Ovary (tissue), 3 donors: ENCODE results near the gene LANCL2.

Source experiments
- POLR2A ChIP-seq: fragments of 450-650 bp; IDR thresholded peaks from one replicate; pipeline ENCODE4 v1.6.1; 2017; ENCODE audit warnings: antibody characterized with exemption, mild to moderate bottlenecking, moderate library complexity
- TF ChIP-seq, protein P1 (sequence below), 3 donors: fragments of 450-650 bp in 2 of 3; fragments of 200-600 bp in 1 of 3; IDR thresholded peaks; one replicate each; pipeline versions ENCODE4 v1.5.1 to v1.8.0; 2016 to 2022; ENCODE audit warnings: antibody characterized with exemption in 3 of 3, mild to moderate bottlenecking in 1 of 3
- donor health status: DM: no; HTN: no; CAD: no.

DNA sequence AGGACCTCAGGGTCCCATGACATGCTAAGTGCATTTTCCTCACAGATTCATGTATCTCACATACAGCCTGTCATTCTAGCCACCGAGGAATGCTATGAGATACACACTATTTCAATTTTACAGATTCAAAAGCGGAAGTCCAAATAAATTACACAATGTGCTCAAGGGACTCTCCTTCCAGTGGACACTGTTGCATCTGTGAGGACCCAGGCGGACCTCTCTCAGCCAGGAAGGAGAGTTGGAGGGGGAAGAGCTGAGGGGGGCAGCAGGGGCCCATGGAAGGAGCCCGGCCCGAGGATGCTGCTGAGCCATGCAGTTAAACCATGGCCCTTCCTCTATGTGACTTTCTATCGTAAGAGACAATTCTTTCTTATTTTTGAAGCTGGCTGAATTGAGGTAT is 113.6 kb downstream of the LANCL2 start:
- TF ChIP-seq, protein P1, sequence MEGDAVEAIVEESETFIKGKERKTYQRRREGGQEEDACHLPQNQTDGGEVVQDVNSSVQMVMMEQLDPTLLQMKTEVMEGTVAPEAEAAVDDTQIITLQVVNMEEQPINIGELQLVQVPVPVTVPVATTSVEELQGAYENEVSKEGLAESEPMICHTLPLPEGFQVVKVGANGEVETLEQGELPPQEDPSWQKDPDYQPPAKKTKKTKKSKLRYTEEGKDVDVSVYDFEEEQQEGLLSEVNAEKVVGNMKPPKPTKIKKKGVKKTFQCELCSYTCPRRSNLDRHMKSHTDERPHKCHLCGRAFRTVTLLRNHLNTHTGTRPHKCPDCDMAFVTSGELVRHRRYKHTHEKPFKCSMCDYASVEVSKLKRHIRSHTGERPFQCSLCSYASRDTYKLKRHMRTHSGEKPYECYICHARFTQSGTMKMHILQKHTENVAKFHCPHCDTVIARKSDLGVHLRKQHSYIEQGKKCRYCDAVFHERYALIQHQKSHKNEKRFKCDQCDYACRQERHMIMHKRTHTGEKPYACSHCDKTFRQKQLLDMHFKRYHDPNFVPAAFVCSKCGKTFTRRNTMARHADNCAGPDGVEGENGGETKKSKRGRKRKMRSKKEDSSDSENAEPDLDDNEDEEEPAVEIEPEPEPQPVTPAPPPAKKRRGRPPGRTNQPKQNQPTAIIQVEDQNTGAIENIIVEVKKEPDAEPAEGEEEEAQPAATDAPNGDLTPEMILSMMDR (IDR thresholded peaks at IDR 0.05): no peak
- no peak for TF ChIP-seq POLR2A
